A549 (cell line): ENCODE data around the gene LTF. TPM values are rescaled to one million over a fixed set of nuclear protein-coding genes. Genes with fewer than 3 reads are reported as not detected.
A peak's percentile ranks its signal among the peaks of the same experiment; 100 is the strongest.

Source experiments
- ATAC-seq, 2 experiments: fragments of 200-7000 bp in 1 of 2; fragments of >200 bp in 1 of 2; cut with Nextera tagmentation in 1 of 2; cut with Tn5 transposase in 1 of 2; 3 replicates each; pipeline versions ENCODE4 v1.8.0 to v1.9.1; 2018 to 2020; ENCODE audit warnings: mild to moderate bottlenecking in 1 of 2, moderate library complexity in 1 of 2
- CTCF ChIA-PET: fragments of 300-600 bp; sonication (Branson Sonifier 250); formaldehyde crosslinking; extraction: SDS; loops from one replicate; lab custom pipeline; 2021; ENCODE audit warnings: antibody characterized with exemption, inconsistent platforms; lab: Yijun Ruan, JAX
- POLR2A ChIA-PET: fragments of 350-600 bp; formaldehyde crosslinking; extraction: SDS; loops from one replicate; lab custom pipeline; 2021; ENCODE audit warnings: antibody characterized with exemption, inconsistent platforms; lab: Yijun Ruan, JAX
- DNase-seq, 2 experiments: peaks; one replicate each; pipeline versions ENCODE4 v3.0.0 to v3.0.0-alpha.2; 2011 to 2016; ENCODE audit warnings: low read depth in 1 of 2, low spot score in 1 of 2
- FAIRE-seq: peaks from 2 replicates; lab custom pipeline; 2011; peaks lifted over from hg19 to GRCh38; lab: Jason Lieb, UNC
- H3K27ac ChIP-seq, 2 experiments: fragments of >200 bp; sonication (Bioruptor Twin); formaldehyde crosslinking; 3 replicates each; pipeline ENCODE4 v1.5.1; 2016 to 2017
- H3K4me1 ChIP-seq: fragments of >200 bp; sonication (Bioruptor Twin); formaldehyde crosslinking; 3 replicates; pipeline ENCODE4 v1.6.1; 2016
- H3K4me2 ChIP-seq: fragments of >200 bp; sonication (Bioruptor Twin); formaldehyde crosslinking; 3 replicates; pipeline ENCODE4 v1.6.1; 2016
- H3K4me3 ChIP-seq: fragments of >200 bp; sonication (Bioruptor Twin); formaldehyde crosslinking; 3 replicates; pipeline ENCODE4 v1.5.1; 2016
- H3K9me3 ChIP-seq: fragments of >200 bp; sonication (Bioruptor Twin); formaldehyde crosslinking; 3 replicates; pipeline ENCODE4 v1.6.1; 2016
- BHLHE40 ChIP-seq: IDR thresholded peaks from 2 replicates; pipeline ENCODE4 v1.6.1; 2012; ENCODE audit warnings: low read depth, low read length, inconsistent platforms
- CBX2 ChIP-seq: fragments of 200-600 bp; sonication (generic); IDR thresholded peaks from 2 replicates; pipeline ENCODE4 v1.6.1; 2016; ENCODE audit warnings: low read depth, mild to moderate bottlenecking, borderline replicate concordance
- CHD2 ChIP-seq: fragments of 150-350 bp; IDR thresholded peaks from 2 replicates; pipeline ENCODE4 v1.6.1; 2014; ENCODE audit warnings: low read length; ENCODE audit not compliant: partially characterized antibody
- EHF ChIP-seq: fragments of 250-450 bp; sonication (Bioruptor Pico); IDR thresholded peaks from 2 replicates; pipeline ENCODE4 v1.5.0; 2020; ENCODE audit warnings: mild to moderate bottlenecking
- FOSB ChIP-seq: fragments of 250-450 bp; sonication (Bioruptor Pico); IDR thresholded peaks from 2 replicates; pipeline ENCODE4 v1.5.0; 2020; ENCODE audit warnings: mild to moderate bottlenecking, moderate library complexity
- FOSL2 ChIP-seq, 2 experiments: fragments of 450-650 bp in 1 of 2; fragments of >200 bp in 1 of 2; sonication (Bioruptor Twin) in 1 of 2; formaldehyde crosslinking; IDR thresholded peaks; 2 replicates each; pipeline versions ENCODE4 v1.5.0 to v1.6.1; 2016 to 2020; ENCODE audit warnings: mild to moderate bottlenecking in 1 of 2, moderate library complexity in 1 of 2
- FOXS1 ChIP-seq: fragments of 250-450 bp; sonication (Bioruptor Pico); IDR thresholded peaks from 2 replicates; pipeline ENCODE4 v1.5.0; 2020; ENCODE audit warnings: mild to moderate bottlenecking, moderate library complexity
- GATA3 ChIP-seq: IDR thresholded peaks from 2 replicates; pipeline ENCODE4 v1.6.1; 2012; ENCODE audit warnings: borderline replicate concordance
- HMGXB4 ChIP-seq: fragments of 250-450 bp; sonication (Bioruptor Pico); IDR thresholded peaks from 2 replicates; pipeline ENCODE4 v1.5.0; 2021; ENCODE audit warnings: mild to moderate bottlenecking, moderate library complexity, borderline replicate concordance
- HOXA7 ChIP-seq: fragments of 250-450 bp; sonication (Bioruptor Pico); IDR thresholded peaks from 2 replicates; pipeline ENCODE4 v1.5.0; 2020; ENCODE audit warnings: mild to moderate bottlenecking, moderate library complexity
- MAFK ChIP-seq: fragments of 450-650 bp; IDR thresholded peaks from 2 replicates; pipeline ENCODE4 v1.6.1; 2014; ENCODE audit not compliant: partially characterized antibody
- MYC ChIP-seq: IDR thresholded peaks from 2 replicates; pipeline ENCODE4 v1.6.1; 2012; ENCODE audit warnings: mild to moderate bottlenecking, inconsistent platforms, low read length, improper control_type of control experiment, borderline replicate concordance
- NR3C1 ChIP-seq: fragments of >200 bp; sonication (Bioruptor Twin); formaldehyde crosslinking; IDR thresholded peaks from 3 replicates; pipeline ENCODE4 v1.6.1; 2017
- PHF8 ChIP-seq: fragments of 200-600 bp; sonication (generic); IDR thresholded peaks from 2 replicates; pipeline ENCODE4 v1.6.1; 2016; ENCODE audit warnings: low read depth, mild to moderate bottlenecking, antibody characterized with exemption, moderate library complexity, borderline replicate concordance
- POLR2A ChIP-seq: IDR thresholded peaks from 2 replicates; pipeline ENCODE4 v1.6.1; 2012; ENCODE audit warnings: mild to moderate bottlenecking, low read length
- RARB ChIP-seq: fragments of 250-450 bp; sonication (Bioruptor Pico); IDR thresholded peaks from 2 replicates; pipeline ENCODE4 v1.8.0; 2021; ENCODE audit warnings: mild to moderate bottlenecking, moderate library complexity
- RCOR1 ChIP-seq: fragments of 150-350 bp; IDR thresholded peaks from 2 replicates; pipeline ENCODE4 v1.6.1; 2014; ENCODE audit warnings: antibody characterized with exemption, low read length, low read depth
- ZC3H11A ChIP-seq: fragments of 450-650 bp; IDR thresholded peaks from 2 replicates; pipeline ENCODE4 v1.6.1; 2014; ENCODE audit warnings: antibody characterized with exemption, mild to moderate bottlenecking
- ZNF302 ChIP-seq: fragments of 250-450 bp; sonication (Bioruptor Pico); IDR thresholded peaks from 2 replicates; pipeline ENCODE4 v1.9.0; 2021; ENCODE audit warnings: inconsistent platforms, mild to moderate bottlenecking, moderate library complexity
- WGBS: methylation state at CpG from one replicate; pipeline ENCODE4 v1.1.6; 2017; ENCODE audit errors: missing lambda C conversion rate; 5-methylcytosine and 5-hydroxymethylcytosine counted together
- polyA plus RNA-seq, 4 experiments: library from polyadenylated mRNA; depleted of rRNA in 3 of 4; stranded (reverse); fragments of >200 nt; fragmentation: RNase III in 1 of 4; extraction: RNeasy Plus Mini Kit Qiagen cat#74134 plus additional on column Dnase treatment in 1 of 4; gene quantifications; 2 replicates in 3 of 4; 3 replicates in 1 of 4; pipeline ENCODE4 v1.2.3, GENCODE V29; 2011 to 2017
- TF ChIP-seq, protein P1 (sequence below): fragments of 450-650 bp; IDR thresholded peaks from 2 replicates; pipeline ENCODE4 v1.6.1; 2014; ENCODE audit warnings: antibody characterized with exemption

Gene LTF
- polyA plus RNA-seq, 2 of the 4 experiments (the other 2 are of a cell fraction): not detected

DNA sequence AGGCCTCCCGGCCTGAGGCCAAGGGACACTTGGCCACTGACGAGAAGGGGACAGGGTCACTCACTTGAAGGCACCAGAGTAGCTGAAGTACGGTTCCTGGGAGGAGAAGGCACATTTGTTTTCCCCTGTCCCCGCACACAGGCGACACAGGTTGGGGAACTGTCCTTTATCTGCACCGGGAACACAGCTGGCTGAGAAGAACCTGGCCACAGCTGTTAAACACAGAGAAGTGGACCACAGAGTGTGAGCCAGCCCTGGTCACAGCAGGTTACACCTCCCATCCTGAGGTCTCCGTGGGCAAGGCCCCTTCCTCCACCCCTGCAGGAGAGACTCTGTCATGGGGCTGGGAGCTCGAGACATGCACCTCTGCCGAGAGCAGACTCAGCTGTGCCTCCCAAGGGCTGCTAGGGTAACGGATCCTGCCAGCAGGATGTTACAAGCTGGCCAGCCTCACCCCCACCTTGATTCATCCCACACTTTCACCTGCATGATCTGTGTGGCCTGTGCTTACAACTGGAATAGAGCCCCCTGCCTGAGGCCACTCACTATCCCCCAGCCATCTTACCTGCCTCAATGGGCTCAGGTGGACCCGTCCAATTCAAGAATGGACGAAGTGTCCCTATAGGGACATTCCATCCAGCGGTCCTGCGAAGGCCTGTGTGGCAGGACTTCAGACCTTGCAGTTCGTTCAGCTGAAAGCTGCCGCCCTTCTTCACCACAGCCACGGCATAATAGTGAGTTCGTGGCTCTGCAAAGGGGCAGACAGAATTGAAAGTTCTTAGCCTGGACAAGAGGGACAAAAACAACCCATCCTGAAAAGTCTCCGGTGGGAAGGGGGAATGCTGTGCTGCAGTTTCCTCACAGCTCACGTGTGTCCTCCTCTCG lies 9.2 kb downstream of the LTF start:
- Histone ChIP-seq H3K4me3 (no peak overlapping the region), H3K4me2 (no peak overlapping the region), H3K27ac (no peak overlapping the region), H3K4me1 (no peaks in the 10 kb centered on the region), H3K9me3 (no peaks in the 10 kb centered on the region)
- DNase-seq (no peak), FAIRE-seq (no peak), ATAC-seq (peak; percentile 24 to 32; a peak in 1 of 6 replicates)
- ChIA-PET POLR2A (no interaction called here), CTCF (interaction anchor here (0.6 to 1.2 kb wide), 2 partner anchors 10 to 13 kb away, joined by 4 read pairs; no protein-coding TSS in a partner anchor)
- no peak for TF ChIP-seq EHF (CRISPR knock-in tag)
- no peak for TF ChIP-seq POLR2A
- TF ChIP-seq FOXS1: no peak
- no peak for TF ChIP-seq MYC
- no peak for TF ChIP-seq ZC3H11A
- TF ChIP-seq MAFK: no peak
- no peak for TF ChIP-seq HOXA7 (CRISPR knock-in tag)
- no peak for TF ChIP-seq ZNF302 (CRISPR knock-in tag)
- TF ChIP-seq PHF8: no peak
- 60% methylated on average over 19 of the region's 21 CpGs for WGBS

- 53% methylated on average over 6 of the region's 7 CpGs for WGBS
- TF ChIP-seq MAFK (no peak), ZC3H11A (no peak), ZNF302 (CRISPR knock-in tag) (no peak), FOXS1 (no peak)
- H3K27ac ChIP-seq: no peak overlapping the region
- FAIRE-seq (no peak), ATAC-seq (0 out of 6 replicates have a peak, but pooled peaks of 1 of the 2 experiments have one; percentile 36), DNase-seq (no peak)
- H3K9me3 ChIP-seq: no peaks in the 10 kb centered on the region
- no peak overlapping the region for H3K4me2 ChIP-seq
- POLR2A ChIA-PET: no interaction called here
- H3K4me3 ChIP-seq: no peak overlapping the region
- no peaks in the 10 kb centered on the region for H3K4me1 ChIP-seq
- CTCF ChIA-PET: interaction anchor here (0.7 to 1.2 kb wide), 3 partner anchors 11 to 12 kb away, joined by 3 to 5 read pairs (median 4); no protein-coding TSS in a partner anchor
Observed at GRCh38 chr3:46454606-46455005, 10.1 kb downstream of the LTF start.

DNA sequence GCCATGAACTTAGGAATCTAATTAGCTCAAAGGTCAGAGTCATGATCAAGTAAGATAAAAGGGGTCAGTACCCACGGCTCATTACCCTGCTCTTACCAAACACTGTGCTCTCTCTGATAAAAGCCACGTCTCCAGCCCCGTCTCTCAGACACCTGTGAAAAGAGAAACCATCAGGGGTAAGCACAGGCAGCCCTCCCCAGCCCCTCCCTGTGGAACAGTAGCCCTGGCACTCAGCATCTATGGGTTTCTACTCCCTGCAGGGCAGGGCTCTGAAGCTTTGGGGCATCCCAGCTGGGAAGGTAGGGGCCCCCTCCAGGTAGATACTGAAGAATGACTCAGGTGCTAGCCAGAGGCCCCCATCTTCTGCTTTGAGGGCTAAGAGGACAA lies 10.5 kb downstream of the LTF start:
- FAIRE-seq (no peak), DNase-seq (no peak), ATAC-seq (no peak)
- Histone ChIP-seq H3K4me3 (no peak overlapping the region), H3K4me2 (no peak overlapping the region), H3K4me1 (no peaks in the 10 kb centered on the region), H3K27ac (no peak overlapping the region), H3K9me3 (no peaks in the 10 kb centered on the region)
- POLR2A ChIA-PET: no interaction called here
- TF ChIP-seq CHD2 (no peak), NR3C1 (no peak), CBX2 (no peak), RARB (no peak)
- TF ChIP-seq, protein P1, sequence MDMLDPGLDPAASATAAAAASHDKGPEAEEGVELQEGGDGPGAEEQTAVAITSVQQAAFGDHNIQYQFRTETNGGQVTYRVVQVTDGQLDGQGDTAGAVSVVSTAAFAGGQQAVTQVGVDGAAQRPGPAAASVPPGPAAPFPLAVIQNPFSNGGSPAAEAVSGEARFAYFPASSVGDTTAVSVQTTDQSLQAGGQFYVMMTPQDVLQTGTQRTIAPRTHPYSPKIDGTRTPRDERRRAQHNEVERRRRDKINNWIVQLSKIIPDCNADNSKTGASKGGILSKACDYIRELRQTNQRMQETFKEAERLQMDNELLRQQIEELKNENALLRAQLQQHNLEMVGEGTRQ: no peak
- CTCF ChIA-PET: interaction anchor here (0.7 to 1.0 kb wide), 2 partner anchors 11 to 12 kb away, joined by 3 to 5 read pairs; no protein-coding TSS in a partner anchor
- 12% methylated on average over 3 of the region's 3 CpGs for WGBS

DNA sequence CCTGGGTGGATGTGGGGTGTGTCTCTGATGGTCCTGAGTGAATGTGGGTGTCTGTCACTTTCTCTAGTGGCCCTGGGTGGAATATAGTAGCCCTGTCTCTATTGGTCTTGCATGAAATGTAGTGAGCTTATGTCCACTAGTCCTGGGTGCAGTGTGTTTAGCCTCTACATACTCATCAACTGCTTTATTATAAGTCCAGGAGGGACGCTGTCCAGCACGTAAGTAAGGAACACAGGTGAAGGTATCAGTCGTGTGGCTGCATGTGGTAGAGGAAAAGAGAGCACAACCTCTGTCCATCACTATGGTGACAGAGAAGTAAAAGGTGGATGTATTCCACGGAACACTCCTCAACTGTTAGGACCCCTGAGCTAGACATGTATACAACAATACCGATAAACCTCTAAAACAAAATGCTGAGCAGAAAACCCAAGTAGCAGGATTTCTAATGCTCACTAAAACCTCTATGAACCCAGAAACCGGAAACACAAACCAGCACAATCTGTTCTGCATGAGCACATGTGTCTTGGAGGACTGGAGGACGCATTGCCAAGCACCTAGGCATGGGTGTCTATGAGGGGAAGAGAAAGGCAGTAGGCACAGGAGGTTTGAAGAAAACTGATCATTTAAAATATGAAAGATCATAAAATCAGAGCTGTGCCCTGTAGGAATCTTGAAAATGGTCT lies 11.0 kb downstream of the LTF start:
- ChIA-PET CTCF (interaction anchor here (0.7 to 1.0 kb wide), 2 partner anchors 10 to 11 kb away, joined by 3 to 5 read pairs; no protein-coding TSS in a partner anchor), POLR2A (no interaction called here)
- no peak overlapping the region for H3K4me2 ChIP-seq
- WGBS: 18% methylated on average over 7 of the region's 7 CpGs
- ATAC-seq (no peak), DNase-seq (no peak), FAIRE-seq (no peak)
- H3K4me3 ChIP-seq: no peak overlapping the region
- TF ChIP-seq GATA3 (no peak), FOSB (no peak), BHLHE40 (no peak), NR3C1 (no peak), CHD2 (no peak), HMGXB4 (CRISPR knock-in tag) (no peak), RCOR1 (no peak), FOSL2 (IDR thresholded peaks at IDR 0.05) (no peak), FOSL2 (CRISPR knock-in tag; IDR thresholded peaks at IDR 0.05) (no peak), PHF8 (no peak)
- H3K9me3 ChIP-seq: no peaks in the 10 kb centered on the region
- H3K4me1 ChIP-seq: no peaks in the 10 kb centered on the region
- H3K27ac ChIP-seq: no peak overlapping the region
